IMR-90 (cell line): ENCODE measurements around the gene PDLIM5. TPM values are rescaled to one million over a fixed set of nuclear protein-coding genes. Genes with fewer than 3 reads are reported as not detected.

Source experiments
- ATAC-seq: fragments of 200-7000 bp; cut with Tn5 transposase; 2 replicates; pipeline ENCODE4 v1.9.1; 2020; ENCODE audit warnings: low read depth, mild to moderate bottlenecking, moderate library complexity
- BruUV-seq: library from RNA; stranded (reverse); fragments of 400-500 nt; replicated peaks from 2 replicates; lab custom pipeline; 2021; lab: Mats Ljungman, UMichigan
- CTCF ChIA-PET: fragments of 300-600 bp; formaldehyde crosslinking; extraction: SDS; loops from one replicate; lab custom pipeline; 2021; ENCODE audit warnings: antibody characterized with exemption; lab: Yijun Ruan, JAX
- POLR2A ChIA-PET: fragments of 300-600 bp; sonication (Branson Sonifier 250); formaldehyde crosslinking; loops from one replicate; lab custom pipeline; 2022; ENCODE audit warnings: antibody characterized with exemption; ENCODE audit not compliant: unreplicated experiment; lab: Charles Lee
- DNase-seq: peaks from one replicate; pipeline ENCODE4 v3.0.0; 2013
- H2AFZ ChIP-seq: replicated peaks from 2 replicates; pipeline ENCODE3; 2013; ENCODE audit warnings: low read length, mild to moderate bottlenecking; ENCODE audit not compliant: poor library complexity
- H2AK5ac ChIP-seq: 2 replicates; pipeline ENCODE4 v1.6.1; 2013; ENCODE audit warnings: low read depth, low read length, inconsistent platforms
- H2AK9ac ChIP-seq: replicated peaks from 2 replicates; pipeline ENCODE3; 2013; ENCODE audit warnings: mild to moderate bottlenecking, low read depth, low read length, moderate library complexity; ENCODE audit not compliant: poor library complexity
- H2BK120ac ChIP-seq: 2 replicates; pipeline ENCODE4 v1.6.1; 2013; ENCODE audit warnings: low read depth, low read length, inconsistent platforms
- H2BK15ac ChIP-seq: 3 replicates; pipeline ENCODE4 v1.6.1; 2013; ENCODE audit warnings: low read depth, low read length, inconsistent platforms
- H2BK20ac ChIP-seq: 2 replicates; pipeline ENCODE4 v1.6.1; 2013; ENCODE audit warnings: low read depth, mild to moderate bottlenecking, inconsistent platforms, low read length, moderate library complexity
- H2BK5ac ChIP-seq: 2 replicates; pipeline ENCODE4 v1.6.1; 2013; ENCODE audit warnings: mild to moderate bottlenecking, low read depth, low read length, inconsistent platforms; ENCODE audit not compliant: poor library complexity, severe bottlenecking
- H3K14ac ChIP-seq: replicated peaks from 2 replicates; pipeline ENCODE4 v1.6.1; 2013; ENCODE audit warnings: low read depth, low read length, inconsistent platforms
- H3K18ac ChIP-seq: 2 replicates; pipeline ENCODE4 v1.6.1; 2013; ENCODE audit warnings: low read depth, low read length, control low read depth
- H3K23ac ChIP-seq: 2 replicates; pipeline ENCODE4 v1.6.1; 2013; ENCODE audit warnings: low read depth, low read length, inconsistent platforms
- H3K27ac ChIP-seq: 2 replicates; pipeline ENCODE4 v1.5.1; 2013; ENCODE audit warnings: mild to moderate bottlenecking, control low read depth, low read length; ENCODE audit not compliant: insufficient read depth
- H3K27me3 ChIP-seq: 2 replicates; pipeline ENCODE4 v1.6.1; 2013; ENCODE audit warnings: low read length; ENCODE audit not compliant: control insufficient read depth, insufficient read depth
- H3K36me3 ChIP-seq: 2 replicates; pipeline ENCODE4 v1.6.1; 2013; ENCODE audit warnings: low read length, mixed read lengths; ENCODE audit not compliant: control insufficient read depth, insufficient read depth
- H3K4ac ChIP-seq: 2 replicates; pipeline ENCODE4 v1.6.1; 2013; ENCODE audit warnings: low read depth, low read length, inconsistent platforms
- H3K4me1 ChIP-seq: 2 replicates; pipeline ENCODE4 v1.6.1; 2013; ENCODE audit warnings: low read length, mixed read lengths; ENCODE audit not compliant: control insufficient read depth, insufficient read depth
- H3K4me2 ChIP-seq: 2 replicates; pipeline ENCODE4 v1.6.1; 2013; ENCODE audit warnings: low read depth, mild to moderate bottlenecking, control low read depth, low read length, moderate library complexity
- H3K4me3 ChIP-seq: 2 replicates; pipeline ENCODE4 v1.5.1; 2013; ENCODE audit warnings: low read depth, mild to moderate bottlenecking, control low read depth, low read length, moderate library complexity; ENCODE audit not compliant: insufficient read depth
- H3K56ac ChIP-seq: 2 replicates; pipeline ENCODE4 v1.6.1; 2013; ENCODE audit warnings: low read length, inconsistent platforms; ENCODE audit not compliant: insufficient read depth; ENCODE audit errors: extremely low read depth
- H3K79me1 ChIP-seq, 2 experiments: 2 replicates each; pipeline ENCODE4 v1.6.1; 2013; ENCODE audit warnings: low read length in 2 of 2, inconsistent platforms in 1 of 2, low read depth in 1 of 2
- H3K9ac ChIP-seq: 2 replicates; pipeline ENCODE4 v1.6.1; 2013; ENCODE audit warnings: low read depth, low read length, control low read depth
- H3K9me1 ChIP-seq: 2 replicates; pipeline ENCODE4 v1.6.1; 2013; ENCODE audit warnings: low read length, inconsistent platforms; ENCODE audit not compliant: insufficient read depth
- H3K9me3 ChIP-seq: 2 replicates; pipeline ENCODE4 v1.6.1; 2013; ENCODE audit warnings: low read length; ENCODE audit not compliant: control insufficient read depth, insufficient read depth
- H4K20me1 ChIP-seq: 2 replicates; pipeline ENCODE4 v1.6.1; 2013; ENCODE audit warnings: low read length, inconsistent platforms; ENCODE audit not compliant: insufficient read depth
- H4K5ac ChIP-seq: 2 replicates; pipeline ENCODE4 v1.6.1; 2013; ENCODE audit warnings: mild to moderate bottlenecking, low read depth, low read length, control low read depth
- H4K8ac ChIP-seq, 2 experiments: 2 replicates each; pipeline ENCODE4 v1.6.1; 2013; ENCODE audit warnings: low read depth in 2 of 2, low read length in 2 of 2, control low read depth in 1 of 2, inconsistent platforms in 1 of 2
- H4K91ac ChIP-seq: 2 replicates; pipeline ENCODE4 v1.6.1; 2013; ENCODE audit warnings: low read depth, low read length, inconsistent platforms; ENCODE audit not compliant: insufficient read depth
- BHLHE40 ChIP-seq: fragments of 150-350 bp; IDR thresholded peaks from 2 replicates; pipeline ENCODE4 v1.6.1; 2016; ENCODE audit warnings: mild to moderate bottlenecking, low read depth, low read length
- CEBPB ChIP-seq: IDR thresholded peaks from 2 replicates; pipeline ENCODE4 v1.6.1; 2012; ENCODE audit warnings: low read depth, low read length, improper control_type of control experiment
- ELK1 ChIP-seq: fragments of 150-350 bp; IDR thresholded peaks from 2 replicates; pipeline ENCODE4 v1.6.1; 2016; ENCODE audit warnings: low read depth, mild to moderate bottlenecking, low read length, moderate library complexity, borderline replicate concordance
- NFE2L2 ChIP-seq: fragments of 150-350 bp; IDR thresholded peaks from 2 replicates; pipeline ENCODE4 v1.6.1; 2016; ENCODE audit warnings: low read depth, mild to moderate bottlenecking, low read length
- RCOR1 ChIP-seq: IDR thresholded peaks from 2 replicates; pipeline ENCODE4 v1.6.1; 2012; ENCODE audit warnings: mild to moderate bottlenecking, low read length, improper control_type of control experiment; ENCODE audit not compliant: insufficient replicate concordance
- RFX5 ChIP-seq: IDR thresholded peaks from 2 replicates; pipeline ENCODE4 v1.8.0; 2012; ENCODE audit warnings: low read depth, mild to moderate bottlenecking, low read length, moderate library complexity
- SMC3 ChIP-seq: fragments of 150-350 bp; IDR thresholded peaks from 2 replicates; pipeline ENCODE4 v1.6.1; 2016; ENCODE audit warnings: low read depth, mild to moderate bottlenecking, antibody characterized with exemption, low read length, moderate library complexity
- WGBS, 2 experiments: methylation state at CpG; one replicate each; pipeline versions ENCODE4 v1.1.5 to v1.1.7; 2013; ENCODE audit warnings: missing lambda C conversion rate in 2 of 2; ENCODE audit not compliant: insufficient read length in 1 of 2; ENCODE audit errors: extremely low coverage in 2 of 2; 5-methylcytosine and 5-hydroxymethylcytosine counted together
- dilution Hi-C: fragments of 300-500 bp; cut with HindIII; formaldehyde crosslinking; loops from one replicate; pipeline ENCODE4 v1.14.3; 2018; ENCODE audit warnings: low sequenced_read_pairs; ENCODE audit not compliant: unreplicated experiment
- in situ Hi-C: fragments of 300-500 bp; cut with MboI; formaldehyde crosslinking; loops from 3 replicates; pipeline ENCODE4 v1.14.3; 2019; ENCODE audit warnings: low sequenced_read_pairs, inconsistent platforms, mixed read lengths
- intact Hi-C: fragments of 100-400 bp; cut with micrococcal nuclease; formaldehyde crosslinking; loops from 2 replicates; pipeline ENCODE4 v1.10.0; 2022
- polyA plus RNA-seq, 3 experiments: library from polyadenylated mRNA; depleted of rRNA; stranded (reverse); fragments of >200 nt; gene quantifications; 2 replicates each; pipeline ENCODE4 v1.2.3, GENCODE V29; 2012; ENCODE audit warnings: low replicate concordance in 1 of 3
- total RNA-seq: library from RNA; depleted of rRNA; stranded (reverse); fragments of >200 nt; gene quantifications from 2 replicates; pipeline ENCODE4 v1.2.3, GENCODE V29; 2012

The PDLIM5 gene
- total and polyA plus RNA-seq, 2 of the 4 experiments (the other 2 are of a cell fraction), result 96.5 to 188 TPM

- Histone ChIP-seq H4K20me1 (peaks cover 15% of the 10 kb centered on the region), H4K8ac (peak overlapping the region in 1 of 2 experiments; percentile 33; a peak in 1 of 4 replicates), H3K56ac (no peak overlapping the region), H3K4me1 (peaks cover 5% of the 10 kb centered on the region; the same call in 1 of the 2 replicates), H3K23ac (no peak overlapping the region), H3K14ac (peak overlapping the region; percentile 37; the same call in 1 of the 2 replicates), H3K18ac (no peak overlapping the region), H3K79me1 (peaks cover 17 to 50% of the 10 kb centered on the region in 2 experiments), H2AK9ac (no peak overlapping the region), H2AFZ (no peak overlapping the region), H2BK120ac (no peak overlapping the region), H3K36me3 (no peaks in the 10 kb centered on the region; the same call in 1 of the 2 replicates), H3K9me3 (no peaks in the 10 kb centered on the region), H4K91ac (no peak overlapping the region), H3K9me1 (0 out of 2 replicates have a peak, but pooled peaks cover 2% of the 10 kb centered on the region), H3K4ac (no peak overlapping the region), H2AK5ac (no peak overlapping the region), H3K4me2 (no peak overlapping the region), H3K27me3 (no peaks in the 10 kb centered on the region), H3K9ac (no peak overlapping the region), H2BK15ac (no peak overlapping the region), H4K5ac (no peak overlapping the region), H3K27ac (no peak overlapping the region), H3K4me3 (no peak overlapping the region), H2BK20ac (no peak overlapping the region), H2BK5ac (no peak overlapping the region)
- BruUV-seq, result no TSS peak
- in situ Hi-C loops, result no loop called here
- intact Hi-C loops, result no loop called here
- dilution Hi-C loops, result no loop called here
- no peak for ATAC-seq
- TF ChIP-seq SMC3, result no peak
- TF ChIP-seq BHLHE40, result no peak
- no peak for TF ChIP-seq ELK1
- TF ChIP-seq NFE2L2, result no peak
- TF ChIP-seq CEBPB, result no peak
- no peak for TF ChIP-seq RCOR1
- TF ChIP-seq RFX5, result no peak
- DNase-seq, result no peak
- ChIA-PET CTCF (no interaction called here), POLR2A (interaction anchor here (0.7 kb wide), 1 partner anchor 40 kb away, joined by 6 read pairs; no protein-coding TSS in a partner anchor)
- WGBS, 2 experiments, result no CpG with 5 or more reads among the region's 5 CpGs
Observed at GRCh38 chr4:94479358-94480141, 27.8 kb downstream of the PDLIM5 start.
